ENCODE measurements around the gene MRPL52.

DNA sequence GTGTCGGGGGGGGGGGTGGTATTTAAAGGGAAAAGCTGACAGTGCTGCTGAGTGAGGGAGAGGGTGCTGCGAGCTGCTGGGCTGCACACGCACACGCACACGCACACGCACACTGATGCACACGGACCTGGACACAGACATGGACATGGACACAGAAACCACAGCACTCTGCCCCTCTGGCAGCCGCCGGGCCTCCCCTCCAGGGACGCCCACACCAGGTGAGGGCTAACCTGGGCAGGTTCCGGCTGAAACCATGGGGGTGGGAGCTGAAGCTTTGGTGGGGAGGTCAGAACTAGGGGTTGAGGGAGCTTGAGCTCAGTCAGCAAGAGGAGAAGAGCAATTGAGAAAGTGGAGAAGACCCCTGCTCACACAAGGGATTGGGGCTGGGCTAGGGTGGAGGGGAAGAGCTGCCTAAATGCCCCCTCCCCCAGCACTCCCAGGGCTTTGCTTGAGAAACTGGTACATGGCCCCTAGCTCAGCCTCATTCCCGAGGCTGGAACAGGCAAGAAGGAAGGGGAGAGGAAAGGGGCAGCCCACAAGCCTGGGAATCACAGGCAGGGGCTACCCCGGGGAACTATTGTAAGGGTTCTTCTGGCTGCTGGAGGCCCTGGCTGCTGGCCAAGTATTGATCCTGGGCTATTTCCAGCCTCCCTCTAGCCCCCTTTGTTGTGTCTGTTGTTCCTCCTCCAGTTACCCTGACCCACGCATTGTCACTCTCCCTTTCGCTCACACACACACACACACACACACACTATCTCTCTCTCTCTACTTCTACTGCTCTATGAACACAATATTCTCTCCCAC lies 53.7 kb downstream of the MRPL52 start, which contains the start of gene REM2:
- TF ChIP-seq, protein P1, sequence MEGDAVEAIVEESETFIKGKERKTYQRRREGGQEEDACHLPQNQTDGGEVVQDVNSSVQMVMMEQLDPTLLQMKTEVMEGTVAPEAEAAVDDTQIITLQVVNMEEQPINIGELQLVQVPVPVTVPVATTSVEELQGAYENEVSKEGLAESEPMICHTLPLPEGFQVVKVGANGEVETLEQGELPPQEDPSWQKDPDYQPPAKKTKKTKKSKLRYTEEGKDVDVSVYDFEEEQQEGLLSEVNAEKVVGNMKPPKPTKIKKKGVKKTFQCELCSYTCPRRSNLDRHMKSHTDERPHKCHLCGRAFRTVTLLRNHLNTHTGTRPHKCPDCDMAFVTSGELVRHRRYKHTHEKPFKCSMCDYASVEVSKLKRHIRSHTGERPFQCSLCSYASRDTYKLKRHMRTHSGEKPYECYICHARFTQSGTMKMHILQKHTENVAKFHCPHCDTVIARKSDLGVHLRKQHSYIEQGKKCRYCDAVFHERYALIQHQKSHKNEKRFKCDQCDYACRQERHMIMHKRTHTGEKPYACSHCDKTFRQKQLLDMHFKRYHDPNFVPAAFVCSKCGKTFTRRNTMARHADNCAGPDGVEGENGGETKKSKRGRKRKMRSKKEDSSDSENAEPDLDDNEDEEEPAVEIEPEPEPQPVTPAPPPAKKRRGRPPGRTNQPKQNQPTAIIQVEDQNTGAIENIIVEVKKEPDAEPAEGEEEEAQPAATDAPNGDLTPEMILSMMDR (IDR thresholded peaks at IDR 0.05; ENCODE audit: insufficient read depth, low read length, poor library complexity, severe bottlenecking), result no peak
- TF ChIP-seq EZH2phosphoT487 (conservative IDR thresholded peaks at IDR 0.05; ENCODE audit: low read length), result no peak

Data from SU-DHL-6 (cell line).